ENCODE measurements around the gene RANBP2. TPM values are rescaled to one million over a fixed set of nuclear protein-coding genes. Genes with fewer than 3 reads are reported as not detected.

The RANBP2 gene
- polyA plus RNA-seq, 3 donors, result 63.4 to 75.4 (median 74.3) TPM

GRCh38 chr2:108824316-108825070 lies 105.2 kb downstream of the RANBP2 start:
- no peak for DNase-seq (ENCODE audit: extremely low read depth in 1 of 11, low read depth in 9 of 11, low spot score in 4 of 11)

- no peak for DNase-seq (ENCODE audit: extremely low read depth in 1 of 11, low read depth in 9 of 11, low spot score in 4 of 11)
These were observed 106.0 kb downstream of the RANBP2 start for GRCh38 chr2:108825254-108825653.

- no peak for DNase-seq (ENCODE audit: extremely low read depth in 1 of 11, low read depth in 9 of 11, low spot score in 4 of 11)
These were observed 106.5 kb downstream of the RANBP2 start for GRCh38 chr2:108825736-108826135.

- no peak for DNase-seq (ENCODE audit: extremely low read depth in 1 of 11, low read depth in 9 of 11, low spot score in 4 of 11)
These were observed 110.5 kb downstream of the RANBP2 start for GRCh38 chr2:108829578-108830310.

GRCh38 chr2:108833219-108833618 lies 113.9 kb downstream of the RANBP2 start:
- peak in 1 of 11 donors; percentile 1 for DNase-seq (ENCODE audit: extremely low read depth in 1 of 11, low read depth in 9 of 11, low spot score in 4 of 11)

- DNase-seq (ENCODE audit: extremely low read depth in 1 of 11, low read depth in 9 of 11, low spot score in 4 of 11), result no peak
These were observed 115.3 kb downstream of the RANBP2 start for GRCh38 chr2:108834620-108835019.

GRCh38 chr2:108835040-108835439 lies 115.8 kb downstream of the RANBP2 start:
- no peak for DNase-seq (ENCODE audit: extremely low read depth in 1 of 11, low read depth in 9 of 11, low spot score in 4 of 11)

Other genes starting within 250 kb of the RANBP2 start
- gene LIMS1, start 185.0 kb upstream of the RANBP2 start, polyA plus RNA-seq (ENCODE audit: insufficient read length in 3 of 3), result 10 to 100 TPM; 49.3 to 55.5 (median 50.6) TPM
- gene CCDC138, start 67.3 kb downstream of the RANBP2 start, polyA plus RNA-seq (ENCODE audit: insufficient read length in 3 of 3), result 10 to 100 TPM; 15.2 to 20.0 (median 15.5) TPM